ENCODE results near the gene RUSF1. TPM values are rescaled to one million over a fixed set of nuclear protein-coding genes. Genes with fewer than 3 reads are reported as not detected.
"Not testable (repeated sequence)": the region's sequence is repeated elsewhere in the genome, so short reads cannot be mapped to it uniquely, and the experiment has no call there.

RUSF1 gene
- 10 to 100 TPM; 69.2 to 72.4 (median 71.8) TPM for polyA plus RNA-seq (ENCODE audit: insufficient read length in 3 of 3)

- DNase-seq (ENCODE audit: low read depth in 3 of 3, low spot score in 2 of 3): peak; percentile 77 to 86 (median 81)
These were observed at the start of gene RUSF1 for GRCh38 chr16:31507929-31508705. RUSF1 (minus strand) TSS chr16:31508391; CDS start chr16:31508373, 18 bp downstream.

- DNase-seq (ENCODE audit: low read depth in 3 of 3, low spot score in 2 of 3): no peak
These were observed 34.6 kb upstream of the RUSF1 start for GRCh38 chr16:31542763-31543162.

GRCh38 chr16:31539762-31540161, 31.6 kb upstream of the RUSF1 start:
- not testable (repeated sequence) for DNase-seq (ENCODE audit: low read depth in 3 of 3, low spot score in 2 of 3)

GRCh38 chr16:31538243-31538598, 30.0 kb upstream of the RUSF1 start:
- DNase-seq (ENCODE audit: low read depth in 3 of 3, low spot score in 2 of 3): not testable (repeated sequence)

DNA sequence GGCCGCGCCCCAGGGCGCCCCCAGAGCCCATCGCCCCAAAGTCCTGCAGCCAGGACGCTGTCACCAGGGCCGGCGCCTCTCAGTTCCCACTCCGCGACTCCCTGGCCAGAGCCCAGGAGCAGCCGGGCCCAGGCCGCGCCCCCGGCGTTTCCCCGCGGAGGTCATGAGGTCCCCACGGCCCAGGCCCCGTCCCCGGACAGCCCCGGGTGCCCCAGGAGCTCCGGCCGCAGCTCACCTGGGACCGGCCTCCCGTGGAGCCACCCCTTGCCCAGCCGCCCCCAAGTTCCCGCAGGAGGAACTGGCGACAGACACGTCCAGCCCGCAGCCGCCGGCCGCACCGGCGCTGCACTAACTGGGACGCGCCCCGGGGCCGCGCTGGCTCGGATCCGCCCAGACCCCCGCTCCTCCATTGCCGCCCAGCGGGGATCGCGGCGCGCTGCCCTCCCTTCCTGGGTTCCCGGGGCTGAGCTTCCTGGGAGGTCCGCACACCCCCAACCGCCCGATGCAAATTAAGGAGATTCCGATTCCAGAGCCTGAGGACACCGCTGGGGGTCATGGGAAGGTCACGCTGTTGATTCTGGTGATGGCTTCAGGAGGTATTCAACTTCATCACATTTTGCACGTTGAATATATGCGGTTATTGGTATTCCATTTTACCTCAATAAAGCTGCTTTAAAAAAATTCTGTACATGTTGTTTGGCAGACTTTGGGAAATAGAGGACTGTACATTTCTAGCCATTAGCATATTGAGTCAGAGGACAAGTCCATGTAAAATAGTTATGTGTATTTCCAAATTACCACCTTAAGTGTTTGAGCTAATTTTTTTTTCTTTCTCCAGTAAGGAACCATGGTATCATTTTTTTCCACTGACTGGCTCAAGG, 29.4 kb upstream of the RUSF1 start:
- no peak for DNase-seq (ENCODE audit: low read depth in 3 of 3, low spot score in 2 of 3)

- no peak for DNase-seq (ENCODE audit: low read depth in 3 of 3, low spot score in 2 of 3)
These were observed 28.7 kb upstream of the RUSF1 start for GRCh38 chr16:31536804-31537361.

DNA sequence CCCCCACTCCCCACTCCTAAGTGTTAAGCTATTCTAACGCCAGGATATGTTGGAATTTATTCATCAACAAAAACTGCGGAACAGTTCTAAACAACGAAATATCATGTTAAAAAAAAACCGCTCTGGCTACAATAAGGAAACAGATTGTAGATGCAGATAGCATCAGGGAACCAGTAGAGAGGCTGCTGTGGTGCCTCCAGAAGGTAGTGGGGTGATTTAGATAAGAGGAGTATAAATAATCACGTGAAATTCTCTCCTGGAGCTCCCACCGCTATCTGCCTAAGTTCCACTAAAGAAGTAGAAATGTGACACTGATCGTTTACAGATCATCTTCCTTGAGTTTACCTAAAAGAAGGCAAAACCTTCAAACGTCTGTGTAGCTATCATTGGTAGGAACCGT, 27.5 kb upstream of the RUSF1 start:
- no peak for DNase-seq (ENCODE audit: low read depth in 3 of 3, low spot score in 2 of 3)

DNA sequence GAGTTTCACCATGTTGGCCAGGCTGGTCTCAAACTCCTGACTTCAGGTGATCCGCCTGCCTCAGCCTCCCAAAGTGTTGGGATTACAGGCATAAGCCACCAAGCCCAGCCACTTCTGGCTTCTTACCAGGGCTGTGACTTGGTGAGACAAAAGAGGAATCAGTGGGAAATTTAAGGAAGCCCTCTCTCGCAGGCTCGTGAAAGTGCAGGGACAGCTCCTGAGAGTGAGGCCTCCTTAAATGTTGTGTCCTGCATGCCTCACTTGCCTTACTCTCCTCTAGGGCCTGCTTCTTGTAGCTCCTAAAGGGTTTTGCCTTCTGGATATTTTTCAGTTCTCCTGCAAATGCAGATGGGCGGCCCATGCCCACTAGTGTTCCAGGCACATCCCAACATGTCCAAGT, 24.7 kb upstream of the RUSF1 start:
- DNase-seq (ENCODE audit: low read depth in 3 of 3, low spot score in 2 of 3): no peak

GRCh38 chr16:31532120-31532519, 23.9 kb upstream of the RUSF1 start:
- DNase-seq (ENCODE audit: low read depth in 3 of 3, low spot score in 2 of 3): no peak

DNA sequence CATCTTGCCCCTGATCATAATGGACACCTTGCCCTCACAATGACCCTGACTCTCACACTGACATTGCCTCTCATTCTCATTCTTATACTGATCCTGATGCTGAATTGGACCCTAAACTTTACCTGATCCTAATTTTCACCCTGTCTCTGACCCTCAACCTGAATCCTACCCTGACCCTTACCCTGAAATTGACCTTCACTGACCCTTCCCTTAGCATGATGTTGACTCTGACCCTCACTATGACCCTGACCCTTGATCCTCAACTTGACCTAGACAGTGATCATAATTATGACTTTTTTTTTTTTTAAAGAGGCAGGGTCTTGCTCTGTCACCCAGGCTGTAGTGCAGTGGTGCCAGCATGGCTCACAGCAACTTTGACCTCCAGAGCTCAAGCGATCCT, 22.9 kb upstream of the RUSF1 start:
- DNase-seq (ENCODE audit: low read depth in 3 of 3, low spot score in 2 of 3): no peak

DNA sequence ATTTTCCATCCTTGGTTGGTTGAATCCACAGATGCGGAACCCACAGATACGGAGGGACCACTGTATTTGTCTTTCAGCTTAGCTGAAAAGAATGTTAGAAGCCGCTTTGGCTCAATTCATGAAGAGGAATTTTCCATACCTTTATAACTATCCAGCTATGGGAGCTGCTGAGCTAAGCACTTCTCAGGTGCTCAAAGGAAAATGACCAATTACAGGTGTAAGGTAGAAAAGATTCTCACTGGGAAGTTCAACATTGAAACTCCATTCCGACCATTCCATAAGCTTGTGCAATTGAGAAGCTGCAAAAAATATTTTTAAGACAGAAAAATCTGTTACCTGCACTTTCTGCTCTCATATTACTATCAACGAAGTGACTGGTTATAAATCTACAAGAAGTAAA, 22.2 kb upstream of the RUSF1 start:
- no peak for DNase-seq (ENCODE audit: low read depth in 3 of 3, low spot score in 2 of 3)

DNA sequence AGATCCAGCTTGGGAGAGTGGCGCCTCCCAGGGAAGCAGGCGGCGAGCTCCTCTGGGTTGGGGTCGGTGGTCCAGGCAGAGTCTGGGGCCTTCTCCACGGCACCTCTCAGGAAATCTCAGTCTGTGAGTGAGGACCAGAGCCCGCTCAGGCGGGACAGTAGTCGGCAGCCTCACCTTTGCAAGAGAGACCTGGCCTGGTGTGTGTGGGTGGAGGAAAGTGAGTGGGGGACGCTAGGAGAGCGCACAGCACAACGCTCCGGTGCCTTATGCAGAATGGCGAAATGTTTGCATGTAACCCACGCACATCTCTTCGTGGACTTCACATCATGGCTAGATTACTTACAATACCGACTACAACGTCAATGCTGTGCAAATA, 21.7 kb upstream of the RUSF1 start:
- DNase-seq (ENCODE audit: low read depth in 3 of 3, low spot score in 2 of 3): no peak

GRCh38 chr16:31529108-31529936, 21.1 kb upstream of the RUSF1 start:
- no peak for DNase-seq (ENCODE audit: low read depth in 3 of 3, low spot score in 2 of 3)

- no peak for DNase-seq (ENCODE audit: low read depth in 3 of 3, low spot score in 2 of 3)
These were observed 20.4 kb upstream of the RUSF1 start for GRCh38 chr16:31528523-31529107.

DNA sequence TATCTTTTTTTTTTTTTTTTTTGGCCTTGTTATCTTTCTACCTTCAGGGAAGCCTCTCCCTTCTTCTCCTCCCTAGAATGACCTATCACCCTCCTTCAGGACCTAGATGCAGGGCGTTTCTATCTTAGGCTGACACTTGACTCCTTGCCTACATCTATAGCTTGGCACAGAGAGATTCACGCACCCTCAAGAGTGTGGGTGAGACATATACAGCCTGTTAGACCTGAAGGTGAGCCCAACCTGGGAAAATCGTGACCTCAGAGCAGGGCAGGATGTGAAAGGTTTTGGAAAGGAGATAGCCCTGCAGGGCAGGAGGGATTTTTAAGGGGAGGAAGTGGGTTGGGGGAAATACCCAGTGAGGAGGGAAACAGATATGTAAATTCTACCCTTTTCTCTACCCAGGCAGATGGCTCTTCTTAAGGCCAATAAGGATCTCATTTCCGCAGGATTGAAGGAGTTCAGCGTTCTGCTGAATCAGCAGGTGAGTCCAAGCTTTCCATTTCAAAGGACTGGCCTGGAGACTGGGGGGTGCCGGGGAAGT, 19.6 kb upstream of the RUSF1 start, which contains the start of gene AHSP:
Gene AHSP, plus strand, starts transcription at position 167 of the 541 bp plus-strand sequence. Its CDS starts 240 bp downstream, at position 407.
- no peak for DNase-seq (ENCODE audit: low read depth in 3 of 3, low spot score in 2 of 3)

DNA sequence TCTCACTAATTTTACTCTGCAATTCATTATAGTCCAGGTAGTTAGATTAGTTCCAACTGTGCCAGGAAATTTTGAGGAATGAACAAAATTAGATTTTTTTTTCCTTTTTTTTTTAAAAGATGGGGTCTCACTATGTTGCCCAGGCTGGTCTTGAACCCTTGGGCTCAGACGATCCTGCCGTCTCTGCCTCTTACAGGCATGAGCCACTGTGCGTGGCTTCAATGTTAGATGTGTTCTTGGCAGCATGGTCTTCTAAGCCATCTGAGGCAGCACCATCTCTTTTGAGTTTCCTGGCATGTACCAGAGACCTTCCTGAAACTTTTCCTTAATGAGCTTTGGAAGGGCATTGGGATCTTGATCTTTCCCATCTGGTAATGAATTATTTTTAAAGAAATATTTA, 16.9 kb upstream of the RUSF1 start:
- no peak for DNase-seq (ENCODE audit: low read depth in 3 of 3, low spot score in 2 of 3)

DNA sequence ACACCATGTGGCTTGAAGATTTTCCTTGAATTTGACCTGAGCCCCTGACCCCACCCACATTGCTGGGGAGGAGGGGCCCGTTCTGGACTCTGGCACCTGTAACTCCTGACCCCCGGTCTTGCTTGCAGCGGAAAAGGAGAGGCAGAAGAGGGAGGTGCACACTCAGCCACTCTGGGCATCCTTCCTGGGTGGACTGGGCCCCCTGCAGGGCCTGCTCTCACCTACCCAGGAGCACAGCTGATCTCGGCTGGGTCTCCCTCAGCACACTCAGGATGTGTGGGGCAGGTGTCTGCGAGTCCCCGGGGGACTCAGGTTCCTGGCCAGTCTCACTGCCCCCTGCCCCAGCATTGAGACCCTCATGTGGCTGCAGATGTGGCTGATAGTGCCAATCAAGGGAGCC, 15.6 kb upstream of the RUSF1 start:
- DNase-seq (ENCODE audit: low read depth in 3 of 3, low spot score in 2 of 3): not testable (repeated sequence)

- no peak for DNase-seq (ENCODE audit: low read depth in 3 of 3, low spot score in 2 of 3)
These were observed 13.9 kb upstream of the RUSF1 start for GRCh38 chr16:31522071-31522470.

DNA sequence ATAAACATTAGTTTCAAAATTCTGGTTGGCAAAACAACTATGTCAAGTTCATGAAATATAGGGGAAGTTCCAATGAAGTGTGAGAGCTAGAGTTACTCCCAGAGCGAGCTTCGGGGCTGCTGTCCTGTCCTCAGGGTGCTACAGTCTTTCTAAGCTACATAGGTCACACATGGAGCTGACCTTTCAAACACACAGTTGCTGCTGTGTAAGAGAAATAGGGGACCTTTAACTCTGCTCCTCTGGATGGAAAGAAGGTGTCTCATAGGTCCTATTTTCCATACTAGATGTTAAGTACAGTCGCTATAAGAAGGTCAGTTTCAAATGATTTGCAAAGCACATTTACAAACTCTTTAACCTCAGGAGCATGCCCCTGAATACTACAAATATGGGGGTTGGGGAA, 13.2 kb upstream of the RUSF1 start:
- no peak for DNase-seq (ENCODE audit: low read depth in 3 of 3, low spot score in 2 of 3)

All from right renal cortex interstitium (tissue), 3 donors.